HS-27A (cell line): ENCODE results near the gene BRINP3.
"Not testable (repeated sequence)": the region's sequence is repeated elsewhere in the genome, so short reads cannot be mapped to it uniquely, and the experiment has no call there.

ENCODE experiments used
- DNase-seq: peaks from one replicate; pipeline ENCODE4 v3.0.0-alpha.2; 2012; ENCODE audit warnings: low read depth, missing footprints

BRINP3 gene

DNA sequence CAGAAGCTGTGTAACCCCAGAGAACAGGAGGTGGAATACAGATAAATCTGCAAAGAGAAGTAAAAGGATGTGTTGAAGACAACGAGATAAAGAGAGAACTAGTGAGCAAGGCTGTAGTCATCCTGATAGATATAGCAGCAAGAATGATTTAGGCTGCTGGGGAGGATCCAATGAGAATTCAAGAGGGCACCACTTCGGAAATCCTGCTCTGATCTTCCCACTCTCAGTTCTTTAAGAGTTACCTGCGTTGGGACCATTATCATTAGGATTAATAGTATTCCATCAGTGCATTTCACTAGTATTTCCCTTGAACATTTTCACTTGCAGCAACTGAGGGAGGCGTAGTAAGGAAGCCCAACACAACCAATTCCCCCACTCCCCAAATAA, at the start of gene BRINP3:
Gene BRINP3 (minus strand): TSS at position 103 of the 387 bp plus-strand sequence.
- no peak for DNase-seq

GRCh38 chr1:190511554-190511953, 33.9 kb upstream of the BRINP3 start:
- no peak for DNase-seq

DNA sequence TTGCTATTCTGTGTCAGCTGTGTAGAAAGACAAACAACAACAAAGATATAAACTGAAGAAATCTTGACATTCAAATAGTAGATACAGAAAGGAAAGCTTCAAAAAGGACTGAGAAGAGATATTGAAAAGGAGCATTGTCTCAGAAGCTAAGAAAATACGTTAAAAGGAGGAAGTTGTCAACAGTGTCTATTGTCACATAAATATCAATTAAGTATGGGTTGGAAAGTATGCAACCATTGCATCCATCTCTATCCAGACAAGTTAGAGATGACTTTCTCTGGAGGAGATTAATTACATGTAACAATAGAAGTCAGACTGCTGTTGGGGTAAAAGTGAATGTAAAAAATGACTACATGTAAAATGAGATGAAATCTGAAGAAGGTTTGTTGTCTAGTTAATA, 29.7 kb upstream of the BRINP3 start:
- no peak for DNase-seq

DNA sequence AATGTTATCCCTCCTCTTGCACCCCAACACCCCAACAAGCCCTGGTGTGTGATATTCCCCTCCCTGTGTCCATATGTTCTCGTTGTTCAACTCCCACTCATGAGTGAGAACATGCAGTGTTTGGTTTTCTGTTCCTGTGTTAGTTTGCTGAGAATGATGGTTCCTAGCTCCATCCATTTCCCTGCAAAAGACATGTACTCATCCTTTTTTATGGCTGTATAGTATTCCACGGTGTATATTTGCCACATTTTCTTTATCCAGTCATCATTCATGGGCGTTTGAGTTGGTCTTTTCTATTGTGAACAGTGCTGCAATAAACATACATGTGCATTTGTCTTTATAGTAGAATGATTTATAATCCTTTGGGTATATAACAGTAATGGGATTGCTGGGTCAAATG, 26.9 kb upstream of the BRINP3 start:
- DNase-seq, result not testable (repeated sequence)

- no peak for DNase-seq
Observed at GRCh38 chr1:190497565-190497964, 19.9 kb upstream of the BRINP3 start.

DNA sequence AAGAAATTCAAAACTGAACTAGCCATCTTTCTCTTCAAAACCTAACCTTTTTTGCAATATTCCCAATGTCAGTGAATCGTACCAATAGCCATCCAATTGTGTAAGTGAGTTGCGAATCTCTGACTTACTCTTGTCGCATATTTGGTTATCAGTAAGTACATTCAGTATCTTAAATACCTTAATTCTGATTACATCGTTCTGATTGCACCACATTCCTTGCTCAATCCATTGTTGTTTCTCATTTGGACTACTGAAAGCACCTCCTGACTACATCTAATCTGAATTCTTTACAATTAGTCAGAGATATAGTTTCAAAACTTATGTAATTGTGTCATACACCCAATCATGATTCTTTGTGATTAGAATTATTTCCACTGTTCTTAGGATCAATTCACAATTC, 16.8 kb upstream of the BRINP3 start:
- DNase-seq, result no peak

- DNase-seq, result no peak
Observed at GRCh38 chr1:190491404-190491803, 13.7 kb upstream of the BRINP3 start.

- no peak for DNase-seq
Observed at GRCh38 chr1:190484045-190484444, 6.4 kb upstream of the BRINP3 start.

DNA sequence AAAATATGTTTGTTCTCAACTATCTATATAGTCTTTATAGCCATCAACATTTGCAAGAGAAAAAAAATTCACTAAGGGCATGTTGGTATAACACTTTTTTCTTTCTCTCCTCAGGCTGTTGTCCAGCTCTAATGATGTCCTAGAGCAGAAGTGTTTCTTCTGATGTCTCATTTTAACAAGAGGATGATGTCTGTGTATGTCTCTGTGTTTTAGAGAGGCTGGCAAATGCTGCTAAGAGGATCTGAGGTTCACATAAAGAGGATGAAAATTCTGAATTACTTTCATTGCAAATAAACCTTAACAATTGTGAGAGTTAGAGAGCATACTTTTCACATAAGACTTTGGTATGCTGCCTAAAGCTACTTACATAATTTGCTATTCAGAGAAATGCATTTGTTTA, 2.6 kb upstream of the BRINP3 start:
- DNase-seq, result no peak

- DNase-seq, result no peak
Observed at GRCh38 chr1:190479516-190479915, 1.9 kb upstream of the BRINP3 start.

GRCh38 chr1:190479050-190479397, 1.4 kb upstream of the BRINP3 start:
- no peak for DNase-seq

DNA sequence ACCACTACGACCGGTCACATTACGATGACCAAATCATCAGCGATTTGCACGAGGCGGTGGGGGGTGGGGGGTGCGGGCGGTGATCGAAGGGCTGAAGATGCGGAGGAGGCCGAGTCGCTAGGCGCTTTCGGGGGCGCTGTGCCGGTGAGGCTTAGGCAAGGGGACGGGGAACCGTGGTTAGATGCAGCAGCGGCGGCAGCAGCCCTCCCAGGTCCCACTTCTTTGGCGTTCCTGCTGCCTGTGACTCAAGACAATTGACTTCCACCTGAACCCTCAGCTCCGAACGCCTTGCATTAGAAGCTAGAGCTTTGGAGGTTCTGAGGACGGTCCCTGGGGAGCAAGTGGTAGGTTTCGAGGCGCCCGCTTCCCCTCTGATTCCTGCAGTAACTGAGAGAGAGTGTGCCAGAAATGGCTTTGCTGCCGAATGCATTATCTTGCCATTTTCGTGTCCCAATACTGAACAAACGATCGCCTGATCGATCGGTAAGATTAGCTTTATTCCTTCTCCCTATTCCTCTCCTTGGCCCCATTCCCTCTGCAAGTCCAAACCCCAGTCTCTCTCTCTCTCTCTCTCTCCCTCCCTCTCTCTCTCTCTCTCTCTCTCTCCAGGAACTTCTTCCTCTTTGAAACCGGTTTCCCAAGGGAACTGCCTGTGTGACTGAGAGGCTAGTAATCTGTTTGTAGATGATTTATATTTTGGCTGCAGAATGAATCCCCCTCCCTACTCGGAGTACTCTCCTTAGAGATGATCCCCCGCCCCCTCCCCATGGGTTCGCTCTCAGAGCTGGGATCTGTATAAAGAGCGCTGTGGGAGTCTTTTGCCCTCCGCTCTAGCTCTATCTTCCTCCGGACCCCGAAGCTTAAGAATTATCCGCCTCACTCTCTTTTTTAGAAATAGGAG, 735 bp upstream of the BRINP3 start:
- DNase-seq, result no peak

DNA sequence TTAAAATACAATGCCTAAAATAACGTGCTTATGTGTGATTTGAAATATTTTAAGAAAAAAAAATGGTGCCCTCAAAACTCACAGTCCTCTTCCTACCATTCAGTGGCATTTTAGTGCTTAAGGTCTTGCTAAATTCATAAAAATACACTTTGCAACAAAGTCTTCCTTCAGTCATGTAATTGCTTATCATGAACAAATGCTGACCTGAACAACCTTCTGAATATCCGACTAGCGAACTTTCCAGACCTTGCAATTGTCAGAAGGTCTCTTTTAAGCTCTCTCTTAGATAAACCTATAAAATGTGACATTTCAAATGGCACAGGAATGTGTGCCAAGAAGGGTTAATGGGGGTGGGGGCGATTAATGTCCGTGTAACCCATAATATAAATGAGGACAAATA, 858 bp downstream of the BRINP3 start:
- DNase-seq, result no peak

GRCh38 chr1:190476321-190476720, 1.3 kb downstream of the BRINP3 start:
- DNase-seq, result no peak

DNA sequence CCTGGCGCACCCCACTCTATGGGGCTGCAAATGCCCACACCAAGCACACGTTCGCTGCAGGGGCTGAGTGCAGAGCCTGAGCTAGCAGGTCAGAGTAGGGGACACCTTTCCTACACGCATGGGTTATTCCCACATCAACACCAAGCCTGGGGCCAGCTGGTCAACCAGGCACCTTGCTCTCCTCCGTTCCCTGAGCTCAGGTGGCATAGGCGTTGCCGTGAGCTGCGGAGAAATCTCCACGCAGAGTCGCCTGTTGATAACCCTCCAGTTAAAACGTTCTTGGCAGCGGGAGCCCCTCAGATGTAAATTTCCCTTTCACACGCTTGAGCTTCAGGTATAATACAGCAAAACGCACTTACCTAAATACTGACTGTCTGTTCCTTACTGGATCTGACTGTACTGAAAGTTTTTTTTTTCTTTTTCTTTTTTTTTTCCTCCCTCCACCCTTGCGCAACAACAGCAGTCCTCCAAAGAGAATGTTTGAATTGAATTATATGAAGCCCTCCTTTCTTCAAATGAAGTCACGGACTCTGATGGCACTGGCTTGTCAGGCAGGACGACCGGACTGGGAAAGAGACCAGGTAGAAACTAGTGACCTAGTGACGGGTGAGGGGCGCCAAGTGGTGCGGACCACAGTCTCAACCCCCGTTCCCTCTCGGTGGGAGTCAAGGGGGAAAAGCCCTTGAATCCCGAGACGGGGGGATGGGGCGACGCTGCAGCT, 2.1 kb downstream of the BRINP3 start:
- DNase-seq, result no peak

- no peak for DNase-seq
Observed at GRCh38 chr1:190474650-190475211, 2.9 kb downstream of the BRINP3 start.

GRCh38 chr1:190474010-190474409, 3.7 kb downstream of the BRINP3 start:
- no peak for DNase-seq

DNA sequence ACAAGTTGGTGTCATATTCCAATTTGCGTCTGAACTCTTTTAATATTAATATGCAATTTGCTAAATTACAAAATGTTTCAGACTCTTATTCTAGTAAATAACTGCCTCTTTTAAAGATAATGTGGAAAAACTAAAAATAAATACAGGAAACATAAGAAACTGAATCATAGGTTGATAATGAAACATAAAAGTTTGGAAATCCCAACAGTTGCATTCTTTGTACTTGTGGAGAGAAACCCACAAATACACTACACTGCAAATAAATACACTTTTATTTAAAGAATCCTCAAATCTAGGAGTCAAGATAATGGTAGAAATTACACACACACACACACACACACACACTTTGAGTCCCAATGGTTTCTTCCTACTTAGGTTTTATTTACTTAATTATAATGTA, 5.2 kb downstream of the BRINP3 start:
- DNase-seq, result no peak

GRCh38 chr1:190472042-190472441, 5.6 kb downstream of the BRINP3 start:
- no peak for DNase-seq

- DNase-seq, result no peak
Observed at GRCh38 chr1:190464690-190465089, 13.0 kb downstream of the BRINP3 start.

GRCh38 chr1:190456129-190456528, 21.5 kb downstream of the BRINP3 start:
- DNase-seq, result no peak

- DNase-seq, result no peak
Observed at GRCh38 chr1:190455631-190456030, 22.0 kb downstream of the BRINP3 start.

- DNase-seq, result no peak
Observed at GRCh38 chr1:190453550-190453949, 24.1 kb downstream of the BRINP3 start.
